Caco-2 (cell line): Measurements from ENCODE around the gene NR2C2. TPM values are rescaled to one million over a fixed set of nuclear protein-coding genes. Genes with fewer than 3 reads are reported as not detected.

Experiments used
- BruUV-seq: library from RNA; stranded (reverse); fragments of 400-500 nt; replicated peaks from 2 replicates; lab custom pipeline; 2021; lab: Mats Ljungman, UMichigan
- CTCF ChIA-PET: fragments of 300-600 bp; sonication (Branson Sonifier 250); formaldehyde crosslinking; loops from one replicate; lab custom pipeline; 2022; ENCODE audit warnings: antibody characterized with exemption; lab: Charles Lee
- POLR2A ChIA-PET: fragments of 300-600 bp; sonication (Branson Sonifier 250); formaldehyde crosslinking; loops from one replicate; lab custom pipeline; 2022; ENCODE audit warnings: antibody characterized with exemption; lab: Charles Lee
- DNase-seq, 2 experiments: peaks; one replicate each; pipeline versions ENCODE4 v3.0.0 to v3.0.0-alpha.2; 2020 to 2022
- H3K27me3 ChIP-seq: replicated peaks from 2 replicates; pipeline ENCODE4 v1.6.0; 2011; ENCODE audit warnings: low read length; ENCODE audit not compliant: control insufficient read depth, insufficient read depth
- H3K36me3 ChIP-seq: 2 replicates; pipeline ENCODE4 v1.5.1; 2011; ENCODE audit warnings: low read length; ENCODE audit not compliant: control insufficient read depth, insufficient read depth
- H3K4me1 ChIP-seq: fragments of 250-450 bp; sonication (Bioruptor Pico); 2 replicates; pipeline ENCODE4 v1.5.1; 2020; ENCODE audit warnings: mild to moderate bottlenecking
- H3K4me3 ChIP-seq: 2 replicates; pipeline ENCODE4 v1.5.1; 2011; ENCODE audit warnings: low read depth, mild to moderate bottlenecking, control low read depth, low read length
- H3K9me3 ChIP-seq: fragments of 250-450 bp; sonication (Bioruptor Pico); 2 replicates; pipeline ENCODE4 v1.5.1; 2020; ENCODE audit warnings: mild to moderate bottlenecking, moderate library complexity
- H3K27ac Mint-ChIP-seq: one replicate; pipeline ENCODE4 v1.8.0; 2022; ENCODE audit warnings: mixed read lengths; ENCODE audit not compliant: unreplicated experiment
- H3K27me3 Mint-ChIP-seq: one replicate; pipeline ENCODE4 v1.8.0; 2022; ENCODE audit warnings: mixed read lengths; ENCODE audit not compliant: insufficient read depth, unreplicated experiment
- H3K36me3 Mint-ChIP-seq: one replicate; pipeline ENCODE4 v1.8.0; 2022; ENCODE audit warnings: mild to moderate bottlenecking, mixed read lengths; ENCODE audit not compliant: insufficient read depth, unreplicated experiment
- H3K4me1 Mint-ChIP-seq: one replicate; pipeline ENCODE4 v1.8.0; 2022; ENCODE audit warnings: low read depth, mixed read lengths; ENCODE audit not compliant: unreplicated experiment
- H3K4me3 Mint-ChIP-seq: one replicate; pipeline ENCODE4 v1.8.0; 2022; ENCODE audit warnings: mild to moderate bottlenecking, moderate library complexity, mixed read lengths; ENCODE audit not compliant: unreplicated experiment
- H3K9me3 Mint-ChIP-seq: one replicate; pipeline ENCODE4 v1.8.0; 2022; ENCODE audit warnings: mixed read lengths; ENCODE audit not compliant: unreplicated experiment
- CTCF ChIP-seq, 2 experiments: fragments of 200-600 bp in 1 of 2; IDR thresholded peaks; 1 replicate in 1 of 2; 2 replicates in 1 of 2; pipeline versions ENCODE4 v1.5.1 to v1.8.0; 2011 to 2022; ENCODE audit warnings: antibody characterized with exemption in 1 of 2, control low read depth in 1 of 2, inconsistent platforms in 1 of 2, low read depth in 1 of 2, low read length in 1 of 2, mild to moderate bottlenecking in 1 of 2, moderate library complexity in 1 of 2; ENCODE audit not compliant: insufficient read depth in 1 of 2, severe bottlenecking in 1 of 2, unreplicated experiment in 1 of 2
- intact Hi-C: fragments of 100-400 bp; cut with micrococcal nuclease; formaldehyde crosslinking; loops from one replicate; pipeline ENCODE4 v1.10.0; 2022; ENCODE audit not compliant: unreplicated experiment
- total RNA-seq: library from RNA; stranded (reverse); gene quantifications from 2 replicates; pipeline ENCODE4 v1.2.3, GENCODE V29; 2022

Gene NR2C2
- total RNA-seq, 1 experiment from 2014 or later: 37.0 TPM

DNA sequence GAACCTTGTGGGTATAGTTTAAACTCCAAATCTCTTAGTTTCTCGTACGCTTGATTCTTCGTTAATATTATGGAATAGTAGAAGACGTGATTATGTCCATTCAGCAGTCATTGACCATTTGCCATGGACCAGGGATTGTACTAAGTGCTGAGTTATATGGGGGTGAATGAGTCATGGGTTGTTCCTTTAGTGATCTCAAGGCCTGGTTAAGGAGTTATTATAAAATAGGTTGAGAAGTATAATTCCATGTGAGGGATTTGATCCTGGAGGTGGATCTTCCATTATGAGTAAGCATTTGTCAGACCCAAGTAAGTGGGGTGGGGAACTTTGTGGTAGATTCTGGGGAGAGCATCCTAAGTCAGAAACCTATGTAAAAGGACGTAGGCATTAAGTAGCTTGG is 15.4 kb downstream of the NR2C2 start:
- CTCF ChIA-PET: no interaction called here
- Histone ChIP-seq H3K4me3 (no peak overlapping the region), H3K4me1 (no peaks in the 10 kb centered on the region), H3K36me3 (no peaks in the 10 kb centered on the region), H3K27me3 (no peaks in the 10 kb centered on the region), H3K9me3 (peaks cover 4% of the 10 kb centered on the region; the same call in 1 of the 2 replicates)
- no peak for TF ChIP-seq CTCF (IDR thresholded peaks at IDR 0.05; ENCODE audit: insufficient read depth in 1 of 2, low read depth in 1 of 2, low read length in 1 of 2, severe bottlenecking in 1 of 2, unreplicated experiment in 1 of 2)
- Mint-ChIP-seq H3K27me3 (no peaks in the 10 kb centered on the region), H3K9me3 (peaks cover 7% of the 10 kb centered on the region), H3K36me3 (peaks cover 34% of the 10 kb centered on the region), H3K27ac (no peak overlapping the region), H3K4me3 (no peak overlapping the region), H3K4me1 (peaks cover 11% of the 10 kb centered on the region)
- intact Hi-C loops: no loop called here
- no peak for DNase-seq
- BruUV-seq: no TSS peak
- POLR2A ChIA-PET: interaction anchor here (0.6 kb wide), 1 partner anchor 67 kb away, joined by 4 read pairs; no protein-coding TSS in a partner anchor

DNA sequence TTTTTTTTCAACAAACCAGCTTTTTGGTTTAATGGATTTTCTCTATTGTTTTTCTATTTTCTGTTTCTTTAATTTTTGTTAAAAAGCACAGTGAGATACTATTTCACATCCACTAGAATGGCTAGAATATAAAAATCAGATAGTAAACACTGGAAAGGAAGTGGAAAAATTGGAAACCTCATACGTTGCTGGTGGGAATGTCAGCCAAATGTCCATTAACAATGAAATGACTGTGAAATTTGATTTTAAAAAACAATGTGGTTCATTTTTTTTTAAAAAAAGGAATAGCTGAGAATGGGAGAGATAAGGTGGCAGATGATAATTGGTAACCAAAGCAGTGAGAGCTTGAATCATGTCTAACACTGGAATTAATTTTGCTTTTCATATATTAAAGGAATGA is 19.9 kb downstream of the NR2C2 start:
- intact Hi-C loops: no loop called here

GRCh38 chr3:14969671-14970070 is 22.3 kb downstream of the NR2C2 start:
- Mint-ChIP-seq H3K9me3 (peaks cover 7% of the 10 kb centered on the region), H3K27ac (no peak overlapping the region), H3K36me3 (peaks cover 21% of the 10 kb centered on the region), H3K4me3 (no peak overlapping the region), H3K4me1 (no peaks in the 10 kb centered on the region), H3K27me3 (no peaks in the 10 kb centered on the region)
- intact Hi-C loops: no loop called here
- no TSS peak for BruUV-seq
- Histone ChIP-seq H3K36me3 (no peaks in the 10 kb centered on the region), H3K4me3 (no peak overlapping the region), H3K27me3 (no peaks in the 10 kb centered on the region), H3K9me3 (peaks cover 4% of the 10 kb centered on the region; the same call in 1 of the 2 replicates), H3K4me1 (no peaks in the 10 kb centered on the region)
- no peak for TF ChIP-seq CTCF (IDR thresholded peaks at IDR 0.05; ENCODE audit: insufficient read depth in 1 of 2, low read depth in 1 of 2, low read length in 1 of 2, severe bottlenecking in 1 of 2, unreplicated experiment in 1 of 2)
- CTCF ChIA-PET: no interaction called here
- POLR2A ChIA-PET: no interaction called here
- no peak for DNase-seq

More for the DNA sequence above, 19.9 kb downstream of the NR2C2 start:
- Mint-ChIP-seq H3K4me1 (no peaks in the 10 kb centered on the region), H3K27me3 (no peaks in the 10 kb centered on the region), H3K9me3 (peaks cover 7% of the 10 kb centered on the region), H3K4me3 (no peak overlapping the region), H3K27ac (no peak overlapping the region), H3K36me3 (peaks cover 23% of the 10 kb centered on the region)
- TF ChIP-seq CTCF (IDR thresholded peaks at IDR 0.05; ENCODE audit: insufficient read depth in 1 of 2, low read depth in 1 of 2, low read length in 1 of 2, severe bottlenecking in 1 of 2, unreplicated experiment in 1 of 2): no peak
- POLR2A ChIA-PET: interaction anchor here (0.7 kb wide), 1 partner anchor 18 kb away, joined by 3 read pairs; no protein-coding TSS in a partner anchor
- DNase-seq: no peak
- CTCF ChIA-PET: no interaction called here
- no peak overlapping the region for H3K4me3 ChIP-seq
- H3K4me1 ChIP-seq: no peaks in the 10 kb centered on the region
- BruUV-seq: no TSS peak
- H3K27me3 ChIP-seq: no peaks in the 10 kb centered on the region
- H3K36me3 ChIP-seq: no peaks in the 10 kb centered on the region
- peaks cover 4% of the 10 kb centered on the region; the same call in 1 of the 2 replicates for H3K9me3 ChIP-seq
